Ureter (tissue), 1 donor: ENCODE results near the gene TTC33. TPM values are rescaled to one million over a fixed set of nuclear protein-coding genes. Genes with fewer than 3 reads are reported as not detected.
"Not testable (repeated sequence)": the region's sequence is repeated elsewhere in the genome, so short reads cannot be mapped to it uniquely, and the experiment has no call there.

ENCODE experiments used
- DNase-seq: peaks from one replicate; pipeline ENCODE4 v3.0.0-alpha.2; 2020; ENCODE audit warnings: low spot score
- total RNA-seq: library from RNA; stranded (reverse); gene quantifications from one replicate; pipeline ENCODE4 v1.2.4, GENCODE V29; 2023
- donor health status: DM: yes; HTN: yes; CAD: no.

The TTC33 gene
- total RNA-seq, 1 donor from 2014 or later, result 12.6 TPM

- DNase-seq, result no peak
Measured at GRCh38 chr5:40720069-40720468, 35.7 kb downstream of the TTC33 start.

GRCh38 chr5:40717281-40717680 is 38.5 kb downstream of the TTC33 start:
- DNase-seq, result no peak

- no peak for DNase-seq
Measured at GRCh38 chr5:40716590-40716989, 39.2 kb downstream of the TTC33 start.

GRCh38 chr5:40716000-40716399 is 39.8 kb downstream of the TTC33 start:
- no peak for DNase-seq

GRCh38 chr5:40714001-40714400 is 41.8 kb downstream of the TTC33 start:
- DNase-seq, result no peak

- DNase-seq, result not testable (repeated sequence)
Measured at GRCh38 chr5:40710575-40710974, 45.2 kb downstream of the TTC33 start.

GRCh38 chr5:40705484-40705883 is 50.3 kb downstream of the TTC33 start:
- DNase-seq, result not testable (repeated sequence)

GRCh38 chr5:40702027-40702426 is 53.7 kb downstream of the TTC33 start:
- not testable (repeated sequence) for DNase-seq

- no peak for DNase-seq
Measured at GRCh38 chr5:40700116-40700782, 55.5 kb downstream of the TTC33 start.

GRCh38 chr5:40694433-40694832 is 61.3 kb downstream of the TTC33 start:
- no peak for DNase-seq

GRCh38 chr5:40691894-40692293 is 63.9 kb downstream of the TTC33 start:
- DNase-seq, result no peak

- DNase-seq, result no peak
Measured at GRCh38 chr5:40690267-40690666, 65.5 kb downstream of the TTC33 start.

- DNase-seq, result no peak
Measured at GRCh38 chr5:40689438-40689837, 66.3 kb downstream of the TTC33 start.

- no peak for DNase-seq
Measured at GRCh38 chr5:40688996-40689395, 66.8 kb downstream of the TTC33 start.

- DNase-seq, result peak; percentile 86
Measured at GRCh38 chr5:40688127-40688761, 67.5 kb downstream of the TTC33 start.

- DNase-seq, result no peak
Measured at GRCh38 chr5:40687321-40687720, 68.4 kb downstream of the TTC33 start.

GRCh38 chr5:40685976-40686486 is 69.7 kb downstream of the TTC33 start:
- DNase-seq, result no peak

- DNase-seq, result no peak
Measured at GRCh38 chr5:40685193-40685592, 70.6 kb downstream of the TTC33 start.

- DNase-seq, result no peak
Measured at GRCh38 chr5:40683305-40683704, 72.5 kb downstream of the TTC33 start.

GRCh38 chr5:40682154-40683017 is 73.4 kb downstream of the TTC33 start:
- no peak for DNase-seq

- no peak for DNase-seq
Measured at GRCh38 chr5:40681363-40682153, 74.2 kb downstream of the TTC33 start.
